ENCODE data around the gene GAPDHS.

Gene GAPDHS

GRCh38 chr19:35558400-35559280, 25.4 kb downstream of the GAPDHS start:
- DNase-seq: no peak

GRCh38 chr19:35559281-35559659, 26.0 kb downstream of the GAPDHS start:
- DNase-seq: no peak

- DNase-seq: no peak
Measured at GRCh38 chr19:35559781-35560180, 26.5 kb downstream of the GAPDHS start.

- no peak for DNase-seq
Measured at GRCh38 chr19:35560271-35560670, 27.0 kb downstream of the GAPDHS start.

GRCh38 chr19:35560677-35561076, 27.4 kb downstream of the GAPDHS start:
- DNase-seq: no peak

- no peak for DNase-seq
Measured at GRCh38 chr19:35561436-35561835, 28.2 kb downstream of the GAPDHS start.

GRCh38 chr19:35562336-35562735, 29.1 kb downstream of the GAPDHS start:
- DNase-seq: no peak

GRCh38 chr19:35562776-35563175, 29.5 kb downstream of the GAPDHS start:
- DNase-seq: no peak

- no peak for DNase-seq
Measured at GRCh38 chr19:35563207-35563829, 30.1 kb downstream of the GAPDHS start, which contains the start of gene ATP4A. Gene ATP4A (minus strand): TSS chr19:35563658. CDS start chr19:35563629, 29 bp downstream.

- no peak for DNase-seq
Measured at GRCh38 chr19:35565016-35565856, 32.0 kb downstream of the GAPDHS start.

GRCh38 chr19:35566738-35567137, 33.5 kb downstream of the GAPDHS start:
- no peak for DNase-seq

- DNase-seq: no peak
Measured at GRCh38 chr19:35569281-35569781, 36.1 kb downstream of the GAPDHS start.

- no peak for DNase-seq
Measured at GRCh38 chr19:35571406-35571965, 38.2 kb downstream of the GAPDHS start.

- no peak for DNase-seq
Measured at GRCh38 chr19:35577918-35578317, 44.7 kb downstream of the GAPDHS start.

- DNase-seq: no peak
Measured at GRCh38 chr19:35578707-35579106, 45.5 kb downstream of the GAPDHS start.

- no peak for DNase-seq
Measured at GRCh38 chr19:35582760-35583159, 49.5 kb downstream of the GAPDHS start.

GRCh38 chr19:35585848-35586247, 52.6 kb downstream of the GAPDHS start, which contains the start of gene PMIS2:
Gene PMIS2 (plus strand): TSS chr19:35586173. CDS start chr19:35586260, 87 bp downstream.
- no peak for DNase-seq

GRCh38 chr19:35587321-35587720, 54.1 kb downstream of the GAPDHS start:
- no peak for DNase-seq

GRCh38 chr19:35590875-35591274, 57.6 kb downstream of the GAPDHS start:
- DNase-seq: no peak

GRCh38 chr19:35592226-35592625, 59.0 kb downstream of the GAPDHS start:
- DNase-seq: peak; percentile 30

All from CD4-positive, alpha-beta T cell treated with Interleukin-4 for 4 hours (primary cell).